Activated CD8-positive, alpha-beta memory T cell treated with anti-CD3 and anti-CD28 coated beads, Interleukin-2, amount 50 U/mL, for 48 hours (primary cell): ENCODE measurements around the gene PAK1.
A peak's percentile ranks its signal among the peaks of the same experiment; 100 is the strongest.
"Not testable (repeated sequence)": the region's sequence is repeated elsewhere in the genome, so short reads cannot be mapped to it uniquely, and the experiment has no call there.

Experiments
- DNase-seq: peaks from one replicate; pipeline ENCODE4 v3.0.0-alpha.2; 2020

PAK1 gene

DNA sequence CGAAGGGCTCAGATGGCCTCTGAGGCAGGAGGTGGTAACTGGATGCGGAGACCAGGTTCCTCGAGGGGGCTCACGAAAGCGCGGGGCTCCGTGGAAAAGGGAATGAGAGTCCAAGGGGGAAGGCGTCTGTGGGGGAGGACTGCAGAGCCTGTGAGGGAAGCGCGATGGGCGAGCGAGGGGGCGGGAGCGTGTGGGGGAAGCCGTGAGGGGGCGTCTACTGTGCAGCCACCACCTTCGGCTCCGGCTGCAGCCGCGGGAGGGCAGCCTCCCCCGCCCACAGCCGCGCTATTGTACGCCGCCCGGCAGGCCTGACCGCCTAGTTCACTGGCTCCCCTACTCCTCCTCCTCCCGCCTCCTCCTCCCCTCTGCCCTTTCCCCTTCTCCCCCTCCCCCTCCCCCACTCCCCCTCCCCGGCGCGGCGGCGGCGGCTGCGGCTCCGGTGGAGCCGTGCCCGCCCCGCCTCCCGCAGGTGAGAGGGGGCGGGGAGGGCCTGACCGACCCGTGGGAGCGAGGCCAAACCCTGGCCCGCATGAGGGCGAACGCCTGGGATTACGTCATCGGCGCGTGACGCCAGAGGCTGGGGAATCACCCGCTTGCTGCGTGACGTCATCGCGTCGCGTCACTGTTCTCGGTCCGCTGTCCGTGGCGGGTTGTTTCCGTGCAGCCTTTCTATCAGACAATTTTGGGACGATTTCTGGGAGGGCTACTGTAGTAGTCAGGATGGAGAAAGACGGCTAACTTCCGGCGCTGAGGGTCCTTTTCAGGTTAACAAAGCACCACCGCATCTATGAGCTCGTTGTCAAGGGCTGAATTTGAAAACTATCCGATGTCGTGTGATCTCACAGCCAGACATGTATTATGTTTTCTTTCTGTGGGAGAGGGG is at the start of gene PAK1:
PAK1 (minus strand) TSS at position 294 of the 883 bp plus-strand sequence. CDS start 81,574 bp downstream, outside the sequence.
- DNase-seq: peak; percentile 92

DNA sequence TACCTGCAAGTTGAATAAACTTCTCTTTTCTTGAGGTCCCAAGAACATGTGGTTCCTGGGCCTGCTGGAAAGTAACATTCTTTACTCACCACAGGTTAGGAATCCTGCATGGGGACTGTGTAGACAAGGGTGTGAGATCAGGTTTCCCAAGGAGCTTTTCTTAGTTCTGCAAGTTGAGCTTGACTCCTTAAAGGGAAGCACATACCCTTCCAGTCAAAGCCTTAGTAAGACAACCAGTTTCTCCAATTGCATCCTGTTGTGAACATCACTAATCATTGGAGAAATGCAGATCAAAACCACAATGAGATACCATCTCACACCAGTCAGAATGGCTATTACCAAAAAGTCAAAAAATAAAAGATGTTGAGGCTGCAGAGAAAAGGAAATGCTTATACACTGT is 48.3 kb upstream of the PAK1 start:
- DNase-seq: no peak

DNA sequence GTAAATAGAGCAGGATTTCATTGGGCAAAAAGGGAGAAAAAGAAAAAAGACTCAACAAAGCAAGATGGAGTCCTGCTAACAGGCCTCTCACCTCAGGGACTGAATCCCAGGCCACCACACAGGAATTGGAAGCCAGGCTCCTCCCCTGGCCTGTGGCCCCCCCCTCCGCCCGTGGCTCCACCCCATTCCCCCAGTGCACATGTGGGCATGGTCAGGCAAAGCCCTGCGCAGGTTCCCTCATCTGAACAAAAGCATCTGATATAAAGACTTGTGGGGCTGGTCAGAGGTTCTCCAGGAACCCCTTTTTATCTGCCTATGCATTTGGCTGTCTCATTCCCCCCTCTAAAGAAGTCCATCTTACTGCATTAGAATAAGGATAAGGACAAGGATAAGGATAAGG is 46.0 kb upstream of the PAK1 start:
- DNase-seq: no peak

DNA sequence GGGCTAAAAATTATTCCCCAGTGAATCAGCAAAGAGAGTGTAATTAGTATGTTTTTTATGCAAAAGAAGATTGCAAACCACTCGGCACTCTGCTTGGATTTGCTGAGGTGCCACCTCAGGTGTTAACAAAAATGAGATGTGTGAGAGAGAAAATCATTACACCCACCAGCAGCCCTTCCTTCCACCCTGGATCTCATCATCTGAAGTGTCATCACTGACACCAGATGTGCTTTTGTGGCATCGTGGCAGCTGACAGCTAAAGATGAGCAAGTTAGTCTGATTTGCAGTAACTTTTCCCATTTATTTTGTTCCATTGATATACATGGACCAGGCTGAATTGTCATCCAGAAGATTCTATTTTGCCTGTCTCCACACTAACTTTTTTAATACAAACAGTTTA is 44.6 kb upstream of the PAK1 start:
- no peak for DNase-seq

DNA sequence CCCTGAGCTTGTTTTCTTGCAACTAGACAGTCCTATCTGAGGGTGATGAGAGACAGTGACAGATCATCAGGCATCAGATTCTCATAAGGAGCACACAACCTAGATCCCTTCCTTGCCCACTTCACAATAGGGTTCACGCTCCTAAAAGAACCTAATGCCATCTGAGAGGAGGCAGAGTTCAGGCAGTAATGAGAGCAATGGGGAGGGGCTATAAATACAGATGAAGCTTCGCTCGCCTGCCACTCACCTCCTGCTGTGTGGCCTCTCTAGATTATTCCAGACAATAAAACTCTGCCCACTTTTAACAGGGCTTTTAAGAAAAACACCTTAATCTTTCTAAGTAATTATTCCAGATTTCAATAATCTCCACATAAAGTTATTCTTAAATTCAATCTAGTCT is 43.9 kb upstream of the PAK1 start:
- DNase-seq: no peak

DNA sequence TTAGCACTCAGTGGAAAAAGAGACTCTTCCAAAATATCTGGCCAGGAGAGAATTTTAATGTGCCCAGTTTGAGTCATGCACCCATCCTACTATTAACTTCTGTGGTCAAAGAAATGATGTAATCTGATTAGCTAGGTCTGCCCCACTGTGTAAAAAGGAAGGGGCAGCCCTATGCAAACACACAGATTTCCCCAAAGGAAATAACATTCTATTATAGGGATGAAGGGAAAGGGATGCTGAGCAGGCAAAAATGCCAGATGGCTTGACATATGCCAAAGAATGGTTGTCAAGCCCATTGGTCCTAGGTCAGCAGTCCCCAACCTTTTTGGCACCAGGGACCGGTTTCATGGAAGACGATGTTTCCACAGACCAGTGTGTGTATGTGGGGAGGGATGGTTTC is 43.3 kb upstream of the PAK1 start:
- DNase-seq: no peak

DNA sequence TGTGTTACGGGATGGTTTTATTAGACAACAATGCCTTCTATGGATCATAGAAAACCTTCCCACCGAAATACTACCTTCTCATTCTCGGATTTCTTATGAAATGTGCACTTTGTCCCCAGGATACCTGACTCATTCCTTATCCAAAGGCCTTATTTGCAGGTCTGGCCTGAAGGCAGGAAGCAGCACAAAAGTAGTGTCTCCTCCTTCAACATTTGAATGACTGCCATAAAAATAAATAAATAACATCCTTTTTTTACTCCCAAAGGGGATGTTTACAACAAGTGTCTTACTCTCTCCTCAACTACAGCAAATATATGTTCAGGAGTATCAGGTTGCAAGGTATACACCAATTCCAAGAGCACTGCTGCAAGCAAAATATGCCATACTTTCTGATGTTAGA is 41.6 kb upstream of the PAK1 start:
- no peak for DNase-seq

DNA sequence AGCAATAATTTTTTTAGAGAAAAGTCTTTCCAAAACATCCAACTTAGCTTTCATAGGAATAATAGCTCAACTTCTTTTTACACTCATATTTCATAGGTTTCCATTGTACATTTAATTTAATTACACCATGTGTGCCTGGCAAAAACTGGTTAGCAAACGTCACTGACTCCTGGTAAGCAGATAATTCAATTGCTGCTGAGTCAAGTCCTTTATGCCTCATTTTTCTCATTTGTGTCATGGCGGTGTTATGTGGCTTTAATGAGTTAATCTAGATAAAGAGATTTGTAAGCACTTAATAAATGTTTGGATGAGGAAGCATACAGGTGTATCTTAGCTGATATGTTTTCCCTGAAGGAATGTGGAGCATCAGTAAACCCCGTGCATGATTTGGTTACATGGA is 41.2 kb upstream of the PAK1 start:
- no peak for DNase-seq

DNA sequence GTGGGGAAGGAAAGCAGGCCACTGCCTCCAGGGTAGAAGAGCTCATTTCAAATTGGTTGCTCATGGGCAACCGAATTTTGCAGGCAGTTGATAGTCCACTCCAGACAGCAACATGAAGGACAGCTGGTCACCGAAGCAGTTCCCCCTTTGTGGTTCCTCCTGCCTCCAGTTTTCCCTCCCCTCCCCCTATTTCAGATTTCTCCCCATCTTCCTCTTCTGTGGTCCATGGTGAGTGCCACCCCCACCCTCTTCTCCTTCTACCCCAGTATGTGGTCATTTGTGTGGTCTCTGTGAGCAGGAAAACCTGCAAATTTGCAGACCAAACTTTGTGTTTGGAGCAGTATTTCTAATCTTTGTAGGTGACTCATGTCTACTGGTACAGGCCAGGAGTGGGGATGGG is 38.2 kb upstream of the PAK1 start:
- no peak for DNase-seq

DNA sequence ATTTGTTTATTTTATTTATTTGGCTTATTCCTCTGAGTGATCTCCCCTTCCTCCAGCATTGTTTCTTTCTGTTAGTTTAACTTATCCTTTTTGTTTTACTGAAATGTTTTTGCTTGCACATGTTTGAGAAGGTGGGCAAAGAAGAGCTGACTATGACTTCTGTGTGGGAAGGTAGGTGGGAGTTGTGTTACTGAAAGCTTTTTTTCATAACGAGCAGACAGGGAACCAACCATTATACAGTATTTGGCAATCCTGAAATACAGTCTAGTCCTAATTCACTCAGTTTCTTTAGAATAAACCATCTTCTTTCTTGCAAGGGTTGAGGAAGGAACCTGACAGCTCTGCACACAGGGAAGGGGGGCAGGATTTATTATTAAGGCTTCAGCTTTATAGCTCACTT is 37.0 kb upstream of the PAK1 start:
- DNase-seq: no peak

DNA sequence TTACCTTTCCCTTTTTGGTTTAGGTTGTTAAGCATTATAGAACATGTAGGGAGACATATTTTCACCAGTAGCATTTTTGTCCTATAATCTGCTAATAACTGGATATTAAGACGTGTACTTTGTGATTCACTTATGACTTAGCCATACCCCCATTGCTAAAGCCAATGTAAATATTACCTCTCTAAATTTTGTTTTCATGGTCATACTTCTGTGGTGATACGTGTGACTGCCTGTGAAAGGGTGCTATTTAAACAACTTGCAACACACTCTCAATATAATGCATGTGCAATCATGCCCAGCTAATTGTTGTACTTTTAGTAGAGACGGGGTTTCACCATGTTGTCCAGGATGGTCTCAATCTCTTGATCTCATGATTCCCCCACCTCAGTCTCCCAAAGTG is 36.2 kb upstream of the PAK1 start:
- DNase-seq: no peak

DNA sequence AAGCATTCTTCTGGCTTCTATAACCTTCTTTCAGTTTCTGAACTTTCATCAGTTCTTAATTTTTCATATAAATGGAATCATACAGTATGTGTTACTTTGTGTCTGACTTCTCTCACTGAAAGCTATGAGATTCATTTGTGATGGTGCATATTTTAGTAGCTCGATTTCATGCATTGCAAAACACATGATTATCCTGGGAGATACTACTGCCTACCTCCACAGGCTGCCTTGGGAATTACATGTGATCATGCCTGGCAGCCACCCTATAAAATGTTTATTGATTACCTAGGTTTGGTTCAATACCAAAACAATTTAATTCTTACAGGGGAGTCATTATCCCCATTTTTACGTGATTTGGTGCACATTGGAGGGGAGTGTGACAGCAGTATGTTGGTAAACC is 34.1 kb upstream of the PAK1 start:
- DNase-seq: no peak

DNA sequence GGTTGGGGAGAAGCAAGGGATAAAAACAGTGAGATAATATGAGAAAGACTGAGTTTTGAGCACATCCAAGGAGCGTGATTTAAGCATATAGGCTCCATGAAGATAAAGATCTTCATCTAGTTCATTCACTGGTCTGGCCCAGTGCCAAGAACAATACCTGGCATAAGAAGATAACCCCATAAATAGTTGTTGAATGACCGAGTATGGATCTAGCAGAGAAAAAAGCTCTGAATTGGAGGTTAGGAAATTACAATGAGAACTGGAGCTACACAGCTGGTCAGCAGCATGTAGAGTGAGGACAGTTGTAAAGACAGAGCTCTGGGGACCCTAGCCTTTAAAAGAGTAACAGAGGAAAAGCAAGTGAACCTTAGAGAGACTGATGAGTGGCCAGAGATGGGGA is 33.0 kb upstream of the PAK1 start:
- DNase-seq: no peak

DNA sequence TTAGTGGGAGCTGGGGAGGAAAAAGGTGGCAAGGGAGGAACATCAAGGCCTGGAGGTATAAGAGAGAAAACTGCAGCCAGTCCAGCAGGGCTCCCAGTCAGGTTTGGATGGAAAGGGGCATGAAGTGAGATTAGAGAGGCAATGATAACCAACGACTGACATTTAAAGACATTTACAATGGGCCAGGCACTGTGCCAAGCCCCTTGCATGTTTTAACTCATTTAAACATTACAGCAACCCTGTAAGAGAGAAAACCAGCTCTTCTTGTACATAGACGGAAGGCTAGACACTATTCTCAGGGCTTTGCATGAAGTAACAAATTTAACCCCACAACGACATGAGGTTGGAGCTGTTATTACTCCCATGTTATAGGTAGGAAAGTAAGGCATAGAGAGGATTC is 32.1 kb upstream of the PAK1 start:
- no peak for DNase-seq

DNA sequence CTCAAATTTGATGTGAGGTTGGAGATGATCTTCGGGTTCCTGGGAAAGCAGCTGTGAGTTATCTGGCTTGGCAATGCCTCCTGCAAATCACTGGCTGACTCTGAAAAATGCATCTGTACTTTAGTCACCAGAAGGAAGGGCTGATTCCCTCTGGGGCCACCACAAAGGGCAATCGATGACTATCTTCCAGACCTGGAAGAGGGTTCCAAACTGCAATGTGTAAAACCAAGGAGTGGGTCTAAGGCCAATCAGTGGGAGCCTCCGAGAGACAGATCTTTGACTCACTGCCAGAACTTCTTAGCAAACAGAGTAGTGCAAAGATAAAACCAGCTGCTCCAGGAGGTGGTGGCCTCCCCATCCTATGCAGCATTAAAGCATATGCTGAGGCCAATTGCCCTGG is 29.1 kb upstream of the PAK1 start:
- no peak for DNase-seq

DNA sequence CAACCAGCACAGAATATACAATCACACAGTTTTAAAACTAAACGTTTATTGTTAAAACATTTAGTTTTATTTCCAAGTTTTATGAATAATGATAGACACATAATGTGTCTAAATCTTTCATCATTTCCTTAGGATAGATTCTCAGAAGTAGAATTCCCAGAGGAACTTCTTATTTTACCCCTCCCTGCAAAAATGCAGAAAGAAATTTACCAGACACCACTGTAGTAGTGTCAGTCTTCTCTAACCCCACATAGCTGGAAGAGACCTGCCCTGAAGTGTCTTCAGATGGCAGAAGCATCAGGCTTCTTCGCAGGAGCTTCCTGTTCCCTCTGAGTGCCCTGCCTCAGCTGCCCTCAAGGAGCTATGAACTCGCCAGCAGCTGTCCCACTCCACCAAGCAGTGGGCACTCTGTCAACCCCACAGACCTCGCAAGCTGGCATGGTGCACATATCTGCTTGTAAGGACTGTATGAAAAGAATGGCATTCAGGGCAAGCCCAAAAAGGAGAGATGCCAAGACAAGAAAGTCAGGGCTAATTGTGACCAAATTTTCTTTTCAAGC is 28.5 kb upstream of the PAK1 start:
- DNase-seq: no peak

DNA sequence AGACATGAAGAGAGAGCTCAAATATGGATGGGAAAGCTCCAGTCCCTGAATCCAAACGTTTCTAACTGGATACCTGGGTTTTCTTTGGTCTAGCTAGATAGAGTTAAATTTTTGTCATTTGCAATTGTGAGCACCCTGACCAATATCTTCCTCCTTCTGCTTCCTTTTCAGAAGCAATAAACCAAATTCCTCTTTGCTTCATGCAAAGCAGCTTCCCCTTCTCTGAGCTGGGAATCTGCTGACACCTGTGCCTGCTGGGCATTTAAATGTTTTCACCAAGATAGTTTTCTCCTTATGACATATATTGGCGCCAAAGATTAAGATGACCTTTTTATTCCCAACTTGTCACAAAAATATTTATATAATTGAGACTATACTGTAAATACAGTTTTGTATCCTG is 27.9 kb upstream of the PAK1 start:
- no peak for DNase-seq

DNA sequence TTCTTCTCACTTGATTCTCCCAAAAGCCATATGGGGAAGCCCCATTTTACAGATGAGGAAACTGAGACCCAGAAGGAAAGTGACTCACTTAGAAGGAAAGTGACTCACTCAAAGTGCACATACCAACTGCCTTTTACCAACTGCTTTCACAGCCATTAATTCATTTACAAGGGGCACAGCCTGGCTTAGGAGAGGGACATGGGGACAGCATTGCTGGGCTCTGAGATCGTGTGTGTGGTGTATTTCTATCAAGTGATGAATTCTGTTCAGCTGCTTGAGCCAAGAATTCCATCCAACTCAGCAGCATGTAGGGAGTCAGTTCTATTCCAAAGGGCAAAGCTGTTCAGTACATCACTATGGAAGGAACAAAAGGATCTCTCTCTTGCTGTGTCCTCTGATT is 23.5 kb upstream of the PAK1 start:
- no peak for DNase-seq

DNA sequence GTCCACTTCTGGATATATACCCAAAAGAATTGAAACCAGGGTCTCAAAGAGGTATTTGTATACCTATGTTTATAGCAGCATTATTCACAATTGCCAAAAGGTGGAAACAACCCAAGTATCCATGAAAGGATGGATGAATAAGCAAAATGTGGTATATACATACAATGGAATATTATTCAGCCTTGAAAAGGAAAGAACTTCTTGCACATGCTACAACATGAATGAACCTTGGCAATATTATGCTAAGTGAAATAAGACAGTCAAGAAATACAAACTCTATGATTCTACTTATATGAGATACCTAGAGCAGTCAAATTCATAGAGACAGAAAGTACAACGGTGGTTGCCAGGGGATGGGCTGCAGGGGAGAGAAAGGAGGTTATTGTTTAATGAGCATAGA is 21.6 kb upstream of the PAK1 start:
- no peak for DNase-seq

DNA sequence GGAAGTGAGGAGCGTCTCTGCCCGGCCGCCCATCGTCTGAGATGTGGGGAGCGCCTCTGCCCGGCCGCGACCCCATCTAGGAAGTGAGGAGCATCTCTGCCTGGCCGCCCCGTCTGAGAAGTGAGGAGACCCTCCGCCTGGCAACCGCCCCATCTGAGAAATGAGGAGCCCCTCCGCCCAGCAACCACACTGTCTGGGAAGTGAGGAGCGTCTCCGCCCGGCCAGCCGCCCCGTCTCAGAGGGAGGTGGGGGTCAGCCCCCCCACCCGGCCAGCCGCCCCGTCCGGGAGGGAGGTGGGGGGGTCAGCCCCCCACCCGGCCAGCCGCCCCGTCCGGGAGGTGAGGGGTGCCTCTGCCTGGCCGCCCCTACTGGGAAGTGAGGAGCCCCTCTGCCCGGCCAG is 16.1 kb upstream of the PAK1 start:
- not testable (repeated sequence) for DNase-seq

DNA sequence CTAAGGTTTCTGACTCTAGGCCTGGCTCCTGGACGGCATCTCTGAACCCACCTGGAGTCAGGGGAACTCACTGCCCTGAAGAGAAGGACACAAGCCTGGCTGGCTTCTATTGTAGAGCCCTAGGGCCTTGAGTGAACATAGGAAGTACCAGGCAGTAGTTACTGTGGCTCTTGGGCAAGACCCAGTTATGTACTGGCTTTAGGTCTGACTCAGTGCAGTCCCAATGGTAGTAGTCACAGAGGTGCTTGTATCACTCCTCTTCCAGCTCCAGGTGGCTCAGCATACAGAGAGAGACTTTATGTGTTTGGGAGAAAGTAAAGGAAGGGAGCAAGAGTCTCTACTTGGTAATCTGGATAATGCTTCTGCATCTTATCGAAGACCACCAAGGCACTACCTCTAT is 13.9 kb upstream of the PAK1 start:
- DNase-seq: no peak

DNA sequence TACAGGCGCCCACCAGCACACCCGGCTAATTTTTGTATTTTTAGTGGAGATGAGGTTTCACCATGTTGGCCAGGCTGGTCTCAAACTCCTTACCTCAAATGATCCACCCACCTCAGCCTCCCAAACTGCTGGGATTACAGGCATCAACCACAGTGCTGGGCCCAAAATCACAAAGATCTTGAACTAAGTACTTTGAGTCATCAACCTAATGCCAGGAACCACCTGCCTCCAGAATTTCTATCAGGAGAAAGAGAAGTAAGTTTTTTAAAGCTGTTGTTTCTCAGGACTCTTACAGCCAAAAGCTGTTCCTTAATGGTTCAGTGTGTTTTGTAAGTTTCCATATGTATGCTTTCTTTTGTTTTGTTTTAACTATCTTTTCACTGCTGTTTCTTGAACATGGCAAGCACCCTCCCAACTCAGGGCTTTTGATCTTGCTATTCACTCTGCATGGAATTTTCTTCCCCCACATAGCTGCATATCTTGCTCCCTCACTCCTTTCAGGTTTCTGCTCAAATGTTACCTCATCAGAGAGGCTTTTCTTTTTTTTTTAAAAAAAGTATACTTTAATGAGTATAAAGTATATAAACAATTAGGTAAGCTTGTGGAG is 6.0 kb upstream of the PAK1 start:
- no peak for DNase-seq

DNA sequence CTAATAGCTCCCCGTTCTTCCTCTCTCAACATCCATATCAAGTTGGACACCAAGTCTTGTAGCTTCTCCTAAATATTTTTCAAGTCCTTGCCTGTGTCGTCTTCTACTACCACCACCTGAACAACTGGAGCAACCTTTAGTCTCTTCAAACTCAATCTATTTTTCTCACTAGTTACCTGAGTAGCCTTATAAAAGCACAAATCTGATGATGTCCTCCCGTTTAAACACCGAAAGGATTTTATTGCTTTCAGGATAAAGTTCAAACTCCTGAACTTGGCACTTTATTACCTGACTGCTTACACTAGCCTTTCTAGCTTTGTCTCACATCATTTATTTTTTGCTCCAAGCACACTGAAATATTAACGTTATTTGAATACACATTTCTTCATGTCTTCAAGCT is 1.3 kb upstream of the PAK1 start:
- no peak for DNase-seq

DNA sequence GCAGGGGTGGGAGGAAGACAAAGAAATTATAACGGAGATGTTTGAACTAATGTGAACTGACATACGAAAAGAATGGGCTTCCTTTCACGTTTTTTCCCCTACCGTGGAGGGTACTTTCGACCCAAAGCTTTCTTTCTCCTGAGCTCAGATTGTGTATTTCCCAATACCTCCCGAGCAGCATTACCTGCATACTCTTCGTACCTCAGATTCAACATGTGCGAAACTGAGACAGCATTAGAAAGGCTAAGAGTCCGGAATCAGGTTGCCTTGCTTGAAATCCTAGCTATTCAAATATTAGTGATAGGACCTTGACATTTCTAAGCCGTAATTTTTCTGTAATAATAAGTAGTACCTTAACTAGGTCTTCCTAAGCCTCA is 778 bp upstream of the PAK1 start:
- DNase-seq: no peak
